Heart left ventricle (tissue), 16 donors: ENCODE measurements around the gene NECTIN2. TPM values are rescaled to one million over a fixed set of nuclear protein-coding genes. Genes with fewer than 3 reads are reported as not detected.

Experiments used
- ATAC-seq, 4 donors: fragments of 200-7000 bp; cut with Tn5 transposase; one replicate each; pipeline ENCODE4 v1.9.1; 2020 to 2022; ENCODE audit warnings: moderate library complexity in 4 of 4, mild to moderate bottlenecking in 3 of 4, moderate number of reproducible peaks in 1 of 4
- DNase-seq, 5 donors: peaks; one replicate each; pipeline ENCODE4 v3.0.0-alpha.2; 2020
- H3K27ac ChIP-seq, 12 donors: fragments of 200-600 bp; sonication (generic) in 4 of 12; one replicate each; pipeline versions ENCODE4 v1.5.0 to v1.8.0; 2016 to 2022; ENCODE audit warnings: mild to moderate bottlenecking in 2 of 12
- H3K27me3 ChIP-seq, 9 donors: fragments of 200-600 bp; sonication (generic) in 2 of 9; one replicate each; pipeline versions ENCODE4 v1.5.1 to v1.8.0; 2016 to 2022; ENCODE audit warnings: mild to moderate bottlenecking in 3 of 9
- H3K36me3 ChIP-seq, 9 donors: fragments of 200-600 bp; sonication (generic) in 2 of 9; one replicate each; pipeline versions ENCODE4 v1.5.0 to v1.8.0; 2018 to 2022; ENCODE audit warnings: mild to moderate bottlenecking in 2 of 9
- H3K4me1 ChIP-seq, 12 donors: fragments of 200-600 bp; sonication (generic) in 4 of 12; one replicate each; pipeline versions ENCODE4 v1.5.0 to v1.8.0; 2016 to 2022; ENCODE audit warnings: mild to moderate bottlenecking in 3 of 12
- H3K4me3 ChIP-seq, 12 donors: fragments of 200-600 bp; sonication (generic) in 4 of 12; one replicate each; pipeline versions ENCODE4 v1.5.0 to v1.8.0; 2017 to 2022; ENCODE audit warnings: mild to moderate bottlenecking in 9 of 12, moderate library complexity in 4 of 12
- H3K9me3 ChIP-seq, 12 donors: fragments of 200-600 bp; sonication (generic) in 4 of 12; one replicate each; pipeline versions ENCODE4 v1.5.0 to v1.8.0; 2016 to 2022; ENCODE audit warnings: mild to moderate bottlenecking in 1 of 12
- CTCF ChIP-seq, 12 donors: fragments of 200-600 bp; sonication (generic) in 4 of 12; IDR thresholded peaks; one replicate each; pipeline versions ENCODE4 v1.5.0 to v1.8.0; 2018 to 2022; ENCODE audit warnings: antibody characterized with exemption in 12 of 12, mild to moderate bottlenecking in 5 of 12
- POLR2A ChIP-seq, 2 donors: fragments of 450-650 bp; IDR thresholded peaks; one replicate each; pipeline ENCODE4 v1.6.1; 2017; ENCODE audit warnings: antibody characterized with exemption in 2 of 2, mild to moderate bottlenecking in 2 of 2, moderate library complexity in 2 of 2
- WGBS, 4 donors: extraction: QIAGEN DNeasy Blood & Tissue Kit in 2 of 4; methylation state at CpG; one replicate each; pipeline versions ENCODE4 v1.1.5 to v1.1.7; 2013 to 2018; 5-methylcytosine and 5-hydroxymethylcytosine counted together
- intact Hi-C, 10 donors: fragments of 100-400 bp; cut with DNase I; formaldehyde crosslinking; loops; one replicate each; pipeline versions ENCODE4 v1.11.1 to v1.14.2; 2022
- polyA plus RNA-seq, 2 donors: library from polyadenylated mRNA; stranded (reverse); fragments of 200-250 nt; gene quantifications; one replicate each; pipeline ENCODE4 v1.2.3, GENCODE V29; 2013
- total RNA-seq, 9 donors: library from RNA; depleted of rRNA in 2 of 9; stranded (reverse); fragments of >200 nt in 2 of 9; fragmentation: NEBNext Ultra II Directional in 3 of 9; extraction: Animal tissue kit (Norgen Biotek cat#: 25700) in 3 of 9; gene quantifications; one replicate each; pipeline versions ENCODE4 v1.1.0 to v1.2.4, GENCODE V29; 2016 to 2023
- donor health status: ischemic (EF 13 %, LVEDD 7.1; RV severe dilation, severe dysfunction).
- donor health status: healthy with polysubstance abuse.
- donor health status: DM: no; HTN: yes; CAD: no.
- donor health status: DM: no; HTN: no; CAD: no.
- donor health status: ischemic (EF 25% LVEDD 6.9; RV normal size, moderate dysfunction).
- donor health status: ischemic (EF 25% LVEDD 5.7; RV mildly dilated, moderate dysfunction).
- donor health status: healthy.
- donor health status: DM: yes; HTN: yes; CAD: no.
- donor health status: ischemic (EF 35%, LVEDD 5.7; RV mildly dilated, moderate dysfunction).
- donor health status: nonischemic (EF 11% LVEDD 7.7; RV severe dilation, severe dysfunction).
- donor health status: DM: yes; HTN: yes; CAD: no.
- donor health status: PGD.
- donor health status: ischemic (EF 29% LVEDD 5.4; RV normal size, mild dysfunction).
- donor health status: nonischemic (EF 23%, LVEDD 6.1; RV moderate dilation, normal function).

NECTIN2 gene
- total and polyA plus RNA-seq, 11 donors: 37.0 to 99.6 (median 57.6) TPM

DNA sequence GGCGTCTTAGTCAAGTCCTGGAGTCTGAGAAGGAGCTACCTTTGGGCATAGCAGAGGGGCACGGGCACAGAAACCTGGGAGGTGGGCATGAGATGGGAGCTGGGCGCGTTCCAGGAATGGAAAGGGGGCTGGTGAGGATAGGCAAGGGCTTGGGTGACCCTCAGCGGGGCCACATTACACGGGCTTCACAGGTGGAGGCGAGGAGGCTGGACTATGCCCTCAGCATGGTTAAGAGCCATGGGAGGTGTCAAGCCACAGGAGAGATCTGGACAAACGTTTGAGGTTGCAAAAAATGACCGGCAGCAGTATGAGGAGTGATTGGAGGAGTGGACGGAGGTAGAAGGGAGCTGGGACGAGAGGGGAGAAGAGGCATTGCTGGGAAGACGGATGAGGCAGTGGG, 21.5 kb downstream of the NECTIN2 start:
- TF ChIP-seq CTCF (IDR thresholded peaks at IDR 0.05) (no peak), POLR2A (IDR thresholded peaks at IDR 0.05) (no peak)
- intact Hi-C loops: no loop called here
- WGBS, 4 donors: 87 to 94% (median 90%) methylated on average over 12 of the region's 12 CpGs
- Histone ChIP-seq H3K36me3 (peaks cover 0 to 50% (median 31%) of the 10 kb centered on the region in 9 donors), H3K4me3 (no peak overlapping the region), H3K27ac (peak overlapping the region in 6 of 12 donors; percentile 41 to 84 (median 68)), H3K9me3 (no peaks in the 10 kb centered on the region), H3K27me3 (no peaks in the 10 kb centered on the region), H3K4me1 (peaks cover 0 to 56% (median 17%) of the 10 kb centered on the region in 12 donors)
- ATAC-seq (no peak), DNase-seq (peak in 2 of 5 donors; percentile 10 to 48)

- intact Hi-C loops: loop anchor here in 2 of 10 donors (1.0 to 2.0 kb wide), 2 partner anchors 21 kb away; no protein-coding TSS in a partner anchor
- H3K36me3 ChIP-seq: peaks cover 0 to 70% (median 53%) of the 10 kb centered on the region in 9 donors
- H3K9me3 ChIP-seq: no peaks in the 10 kb centered on the region
- ATAC-seq (peak in 3 of 4 donors; percentile 42 to 57 (median 47)), DNase-seq (peak; percentile 54 to 72 (median 68))
- WGBS, 4 donors: 55 to 70% (median 58%) methylated on average over 13 of the region's 13 CpGs
- H3K27ac ChIP-seq: peak overlapping the region; percentile 8 to 84 (median 59)
- TF ChIP-seq POLR2A (IDR thresholded peaks at IDR 0.05) (no peak), CTCF (IDR thresholded peaks at IDR 0.05) (no peak)
- peaks cover 0 to 61% (median 18%) of the 10 kb centered on the region in 12 donors for H3K4me1 ChIP-seq
- H3K27me3 ChIP-seq: no peaks in the 10 kb centered on the region
- H3K4me3 ChIP-seq: no peak overlapping the region
These were observed 23.8 kb downstream of the NECTIN2 start for GRCh38 chr19:44869733-44870470.

DNA sequence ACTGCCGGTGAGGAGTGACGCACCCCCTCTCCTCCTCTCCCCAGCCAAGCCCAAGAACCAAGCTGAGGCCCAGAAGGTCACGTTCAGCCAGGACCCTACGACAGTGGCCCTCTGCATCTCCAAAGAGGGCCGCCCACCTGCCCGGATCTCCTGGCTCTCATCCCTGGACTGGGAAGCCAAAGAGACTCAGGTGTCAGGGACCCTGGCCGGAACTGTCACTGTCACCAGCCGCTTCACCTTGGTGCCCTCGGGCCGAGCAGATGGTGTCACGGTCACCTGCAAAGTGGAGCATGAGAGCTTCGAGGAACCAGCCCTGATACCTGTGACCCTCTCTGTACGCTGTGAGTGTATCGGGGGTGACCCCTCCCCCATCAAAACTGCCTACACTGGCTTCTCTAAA, 25.7 kb downstream of the NECTIN2 start:
- intact Hi-C loops: loop anchor here in 1 of 10 donors (2.0 kb wide), 1 partner anchor 23 kb away; no protein-coding TSS in a partner anchor
- no peak for ATAC-seq
- DNase-seq: peak in 2 of 5 donors; percentile 26 to 41
- H3K27ac ChIP-seq: peak overlapping the region in 5 of 12 donors; percentile 13 to 84 (median 17)
- H3K36me3 ChIP-seq: peaks cover 0 to 70% (median 56%) of the 10 kb centered on the region in 9 donors
- H3K27me3 ChIP-seq: no peaks in the 10 kb centered on the region
- no peak overlapping the region for H3K4me3 ChIP-seq
- H3K9me3 ChIP-seq: no peaks in the 10 kb centered on the region
- WGBS, 4 donors: 81 to 100% (median 87%) methylated on average over 2 to 14 of the region's 14 CpGs
- TF ChIP-seq POLR2A (IDR thresholded peaks at IDR 0.05): no peak
- H3K4me1 ChIP-seq: peaks cover 0 to 60% (median 29%) of the 10 kb centered on the region in 12 donors

- peak in 1 of 5 donors; percentile 2 for DNase-seq
- H3K27ac ChIP-seq: peak overlapping the region in 2 of 12 donors; percentile 13 to 84
- H3K4me1 ChIP-seq: peaks cover 0 to 54% (median 30%) of the 10 kb centered on the region in 12 donors
- intact Hi-C loops: no loop called here
- H3K27me3 ChIP-seq: no peaks in the 10 kb centered on the region
- TF ChIP-seq CTCF (IDR thresholded peaks at IDR 0.05) (no peak), POLR2A (IDR thresholded peaks at IDR 0.05) (no peak)
- WGBS, 4 donors: 88 to 97% (median 92%) methylated on average over 4 of the region's 4 CpGs
- no peak for ATAC-seq
- peaks cover 0 to 73% (median 65%) of the 10 kb centered on the region in 9 donors for H3K36me3 ChIP-seq
- no peak overlapping the region for H3K4me3 ChIP-seq
- H3K9me3 ChIP-seq: no peaks in the 10 kb centered on the region
These were observed 26.6 kb downstream of the NECTIN2 start for GRCh38 chr19:44872661-44873060.
